Hindlimb muscle (tissue), 1 donor: ENCODE data around the gene FUT8. TPM values are rescaled to one million over a fixed set of nuclear protein-coding genes. Genes with fewer than 3 reads are reported as not detected.

Source experiments
- DNase-seq: peaks from one replicate; pipeline ENCODE4 v3.0.0-alpha.2; 2013
- polyA plus RNA-seq: library from polyadenylated mRNA; unstranded; fragments of 120-200 nt; gene quantifications from one replicate; pipeline ENCODE4 v1.2.1, GENCODE V29; 2013; ENCODE audit not compliant: insufficient read length

The FUT8 gene
- polyA plus RNA-seq = 10.1 TPM

DNA sequence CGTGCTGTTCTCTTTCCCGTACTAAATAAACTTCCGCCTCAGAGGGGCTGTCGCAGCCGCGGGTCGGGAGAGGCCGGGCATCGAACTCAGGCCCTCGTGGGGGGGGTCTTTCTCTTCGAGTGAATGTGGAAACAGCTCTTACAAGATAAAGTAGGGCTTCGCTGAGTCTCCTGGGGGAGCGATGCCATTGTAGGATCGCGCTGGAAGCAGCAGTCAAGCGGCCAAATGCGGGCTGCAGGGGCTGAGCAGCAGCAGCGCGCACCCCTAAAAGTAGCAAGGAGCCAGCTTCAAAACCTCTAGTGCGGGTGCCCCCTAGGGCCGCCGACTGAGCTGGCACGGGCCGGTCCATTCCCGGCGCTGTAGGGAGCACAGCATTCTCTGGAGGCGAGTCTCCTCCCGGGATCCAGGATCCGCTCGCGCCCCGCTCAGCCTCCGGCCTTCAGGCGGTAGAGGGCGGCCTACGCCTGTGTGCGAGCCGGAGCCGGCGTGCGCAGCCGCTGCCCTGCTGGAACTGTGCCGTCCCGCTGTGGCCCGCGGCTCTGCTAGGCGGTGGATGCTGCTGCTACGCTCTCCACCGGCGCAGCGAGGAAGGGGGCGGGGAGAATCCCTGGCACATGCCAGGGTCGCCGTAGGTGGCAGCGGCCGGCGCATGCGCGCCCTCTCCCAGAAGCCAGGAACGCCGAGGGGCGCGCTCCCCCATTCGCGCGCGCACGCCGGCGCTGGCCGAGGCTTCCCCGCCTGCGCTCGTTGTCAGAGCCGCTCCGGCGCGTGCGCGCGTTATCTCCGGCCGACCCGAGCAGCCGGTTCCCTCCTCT lies at the start of gene FUT8:
Gene FUT8, plus strand, starts transcription at position 699 of the 815 bp plus-strand sequence. CDS start 148,834 bp downstream, outside the sequence.
- DNase-seq = peak; percentile 96

GRCh38 chr14:65366802-65367565 lies 45.5 kb upstream of the FUT8 start:
- no peak for DNase-seq

- DNase-seq = no peak
These were observed 43.0 kb upstream of the FUT8 start for GRCh38 chr14:65369560-65369959.

DNA sequence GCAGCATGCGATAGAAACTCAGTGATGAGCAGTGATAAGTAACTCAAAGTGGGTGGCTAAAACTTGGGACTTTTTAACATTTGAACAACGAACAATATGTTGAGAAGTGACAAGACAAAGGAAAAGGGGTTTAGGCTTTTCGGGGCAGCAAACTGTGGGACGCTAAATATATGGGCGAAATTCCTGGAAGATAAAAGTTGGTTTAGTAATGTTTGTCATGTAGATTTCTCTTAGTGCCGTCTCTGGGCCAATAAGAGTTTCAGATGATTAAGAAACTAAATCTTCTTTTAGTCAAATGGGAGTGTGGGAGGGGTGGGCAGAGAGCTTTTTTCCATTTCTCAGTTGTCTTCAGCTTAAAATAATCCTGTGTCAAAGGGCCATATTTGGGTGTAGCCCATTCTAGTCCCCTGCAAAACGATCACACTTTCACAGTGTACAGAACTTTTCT lies 41.7 kb upstream of the FUT8 start:
- no peak for DNase-seq

DNA sequence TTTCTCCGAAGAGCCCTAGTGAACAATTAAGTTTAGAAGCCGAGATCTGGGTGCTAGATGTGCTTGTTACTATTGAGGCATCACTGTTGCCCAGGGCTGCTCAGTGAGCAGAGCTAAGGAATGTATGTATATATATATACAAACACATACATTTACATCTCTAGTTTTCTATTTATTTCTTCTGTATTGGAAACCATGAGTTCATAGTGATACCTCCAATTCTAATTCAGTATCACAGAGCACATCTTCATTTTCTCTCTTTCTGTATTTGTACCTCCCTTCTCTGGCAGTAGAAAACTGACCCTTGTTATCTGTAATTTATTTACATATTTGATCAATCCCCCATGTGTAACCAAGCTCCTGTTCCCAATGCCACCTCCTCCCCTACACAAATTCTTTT lies 40.7 kb upstream of the FUT8 start:
- no peak for DNase-seq

DNA sequence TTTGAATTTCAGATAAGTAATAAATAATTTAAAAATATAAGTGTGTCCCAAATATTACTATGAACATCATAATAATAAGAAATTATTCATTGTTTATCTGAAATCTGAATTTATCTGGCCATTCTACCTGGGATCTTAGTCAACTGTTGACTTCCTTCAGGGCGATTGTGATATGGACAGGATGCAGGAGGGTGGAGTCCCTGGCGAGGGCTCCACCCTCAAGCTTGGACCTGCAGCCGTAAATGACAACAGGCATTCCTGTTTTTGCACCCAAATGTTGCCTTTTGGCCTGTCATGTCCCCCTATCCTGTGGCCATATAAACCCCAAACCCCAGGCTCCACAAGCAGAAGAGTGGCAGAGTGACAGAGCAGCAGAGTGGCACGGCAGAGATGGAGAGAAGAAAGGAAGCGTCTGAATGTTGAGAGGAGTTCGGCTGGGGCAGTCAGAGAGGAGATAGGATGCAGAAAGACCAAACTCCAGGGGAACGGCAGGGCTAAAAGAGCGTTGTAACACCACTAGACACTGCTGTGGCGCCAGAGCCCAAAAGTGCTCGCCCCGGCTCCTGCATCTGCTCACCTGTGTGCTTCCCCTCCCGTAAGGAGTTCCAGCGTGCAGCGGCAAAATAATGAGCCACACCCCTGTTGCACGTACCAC lies 39.4 kb upstream of the FUT8 start:
- no peak for DNase-seq

GRCh38 chr14:65373671-65374039 lies 38.9 kb upstream of the FUT8 start:
- DNase-seq = no peak

- no peak for DNase-seq
These were observed 35.0 kb upstream of the FUT8 start for GRCh38 chr14:65377576-65377975.

GRCh38 chr14:65382586-65382985 lies 29.9 kb upstream of the FUT8 start:
- no peak for DNase-seq

GRCh38 chr14:65387171-65387570 lies 25.4 kb upstream of the FUT8 start:
- DNase-seq = no peak

DNA sequence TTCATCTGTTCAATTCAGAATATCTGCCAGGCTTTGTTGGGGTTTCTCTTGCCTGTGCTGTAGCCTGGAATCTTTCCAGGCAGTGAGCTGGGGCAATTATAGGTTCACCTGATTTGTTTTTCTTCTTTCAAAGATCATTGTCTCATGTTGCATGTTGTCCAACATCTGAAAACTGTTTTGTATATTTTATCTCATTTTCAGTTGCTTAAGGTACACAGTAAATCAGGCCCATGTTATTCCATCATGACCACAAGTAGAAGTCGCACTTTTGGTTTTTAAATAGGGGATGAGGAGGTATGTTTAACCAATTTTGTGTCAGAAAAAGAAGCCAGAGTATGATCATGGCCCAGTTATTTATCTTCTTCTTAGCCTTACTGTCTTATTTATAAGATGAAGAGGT lies 24.9 kb upstream of the FUT8 start:
- DNase-seq = no peak

- no peak for DNase-seq
These were observed 20.2 kb upstream of the FUT8 start for GRCh38 chr14:65392296-65392695.

- no peak for DNase-seq
These were observed 16.2 kb upstream of the FUT8 start for GRCh38 chr14:65396082-65396910.

DNA sequence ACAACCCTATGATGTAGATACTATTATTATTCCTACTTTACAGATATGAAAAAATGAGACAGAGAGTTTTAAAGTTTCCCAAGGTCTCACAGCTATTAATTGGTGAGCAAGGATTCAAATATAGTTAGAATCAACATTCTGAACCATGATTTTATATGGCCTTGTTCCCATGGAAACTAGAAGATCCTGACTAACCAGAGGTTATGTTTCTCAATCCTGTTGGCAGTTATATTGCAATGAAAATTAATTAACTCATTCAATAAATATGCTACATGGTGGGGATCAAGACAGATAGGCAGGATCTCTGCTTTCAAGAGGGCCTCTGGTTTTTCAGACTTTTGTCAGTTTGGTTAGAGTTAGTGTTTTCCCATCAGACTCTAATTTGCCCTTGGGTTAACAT lies 9.3 kb upstream of the FUT8 start:
- DNase-seq = no peak

DNA sequence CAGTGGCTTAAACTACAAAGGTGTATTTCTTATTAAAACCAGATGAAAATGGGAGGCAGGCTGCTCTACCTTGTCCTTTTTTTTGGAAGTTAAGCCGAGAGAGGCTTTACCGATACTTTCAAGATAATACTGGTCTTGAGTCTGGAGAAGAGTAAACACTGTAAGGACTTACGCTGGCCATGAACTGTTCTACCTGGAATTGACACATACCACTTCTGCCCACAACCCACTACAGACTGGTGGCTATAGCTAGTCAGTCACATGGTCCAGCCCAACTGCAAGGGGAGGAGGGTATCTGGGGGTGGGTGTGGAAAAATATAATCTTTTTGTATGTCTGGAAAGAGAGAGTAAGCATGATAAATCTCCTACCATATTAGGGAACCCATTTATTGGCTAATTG lies 4.4 kb upstream of the FUT8 start:
- no peak for DNase-seq

DNA sequence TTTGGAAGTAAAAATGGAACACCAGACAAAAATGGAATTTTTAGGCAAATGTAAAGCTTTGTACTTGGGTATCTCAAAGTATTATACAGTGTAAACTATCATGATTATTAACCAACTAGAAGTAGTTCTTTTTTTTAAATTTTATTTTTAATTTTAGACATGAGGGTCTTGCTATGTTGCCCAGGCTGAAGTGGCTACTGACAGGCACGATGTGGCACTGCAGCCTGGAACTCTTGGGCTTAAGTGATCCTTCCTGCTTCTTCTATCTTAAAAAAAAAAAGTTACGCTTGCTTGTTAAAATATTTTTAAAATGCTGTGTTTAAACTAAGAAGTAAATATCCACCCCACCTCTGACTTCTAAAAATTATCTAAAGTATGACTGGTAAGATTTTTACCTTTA lies 1.9 kb upstream of the FUT8 start:
- DNase-seq = no peak

- peak; percentile 90 for DNase-seq
These were observed 886 bp upstream of the FUT8 start for GRCh38 chr14:65411656-65412031.

DNA sequence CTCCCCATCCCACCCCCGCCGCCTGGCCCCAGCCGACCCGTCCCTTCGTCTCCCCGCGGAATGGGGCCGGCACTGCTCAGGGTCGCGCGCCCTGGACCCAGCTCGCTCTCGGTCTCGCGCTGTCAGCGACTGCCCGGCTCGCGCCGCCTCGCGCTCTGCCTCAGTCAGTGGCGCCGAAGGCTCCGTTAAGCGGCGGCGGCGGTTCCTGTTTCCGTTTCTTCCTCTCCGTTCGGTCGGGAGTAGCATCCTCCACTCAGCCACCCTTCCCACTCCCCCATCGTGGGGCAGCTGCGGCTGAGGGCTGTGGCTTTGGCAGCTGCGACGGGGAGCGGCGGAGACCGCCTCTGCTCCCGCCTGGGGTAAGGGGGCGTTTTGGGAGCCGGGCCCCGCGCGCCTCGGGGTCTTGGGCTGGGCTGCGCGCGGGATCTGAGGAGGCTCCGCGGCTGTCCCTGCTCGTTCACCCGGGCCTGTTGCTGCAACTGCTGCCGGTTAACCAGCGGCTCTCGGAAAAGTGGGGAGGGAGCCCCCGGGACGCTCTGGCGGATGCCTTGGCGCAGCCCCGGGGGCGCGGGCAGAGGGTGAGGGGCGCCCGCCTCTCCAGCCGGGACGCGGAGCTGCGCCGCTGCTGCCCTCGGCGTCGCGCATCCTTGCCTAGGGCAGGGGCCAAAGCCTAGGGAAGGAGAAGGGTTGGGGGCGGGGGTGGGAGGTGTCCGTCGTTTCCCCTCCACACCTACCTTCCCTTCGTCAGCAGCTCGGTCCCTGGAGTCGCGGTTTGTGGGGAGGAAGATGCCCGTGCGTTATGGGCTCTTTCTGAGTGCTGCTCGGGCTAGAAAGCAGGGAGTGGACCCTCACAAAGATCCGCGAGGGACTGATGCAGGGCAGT lies 567 bp downstream of the FUT8 start:
- peak; percentile 76 for DNase-seq

- no peak for DNase-seq
These were observed 1.2 kb downstream of the FUT8 start for GRCh38 chr14:65413739-65414045.

GRCh38 chr14:65414961-65415589 lies 2.5 kb downstream of the FUT8 start:
- peak; percentile 23 for DNase-seq

DNA sequence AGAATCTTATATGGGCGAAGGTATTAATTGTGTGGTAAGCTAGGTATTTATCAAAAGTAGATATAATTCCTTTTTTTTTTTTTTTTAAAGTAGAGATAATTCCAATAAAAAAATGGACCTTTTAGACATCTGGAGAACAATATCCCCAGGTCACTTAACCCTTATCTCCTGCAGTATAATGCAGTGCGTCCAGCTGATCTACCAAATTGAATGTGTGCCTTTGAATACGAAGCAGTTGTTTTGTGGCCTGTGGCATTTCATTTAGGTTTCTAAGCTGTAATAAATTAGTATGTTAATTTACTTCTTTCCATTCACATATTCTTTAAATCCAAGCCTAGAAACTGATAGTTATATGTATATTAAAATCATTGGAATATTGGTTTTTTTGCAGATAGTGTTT lies 3.1 kb downstream of the FUT8 start:
- DNase-seq = no peak
